Heart left ventricle (tissue), 13 donors: ENCODE results near the gene POMGNT2.

Experiments
- CTCF ChIP-seq, 12 donors: fragments of 200-600 bp; sonication (generic) in 4 of 12; IDR thresholded peaks; one replicate each; pipeline versions ENCODE4 v1.5.0 to v1.8.0; 2018 to 2022; ENCODE audit warnings: antibody characterized with exemption in 12 of 12, mild to moderate bottlenecking in 5 of 12
- POLR2A ChIP-seq, 2 donors: fragments of 450-650 bp; IDR thresholded peaks; one replicate each; pipeline ENCODE4 v1.6.1; 2017; ENCODE audit warnings: antibody characterized with exemption in 2 of 2, mild to moderate bottlenecking in 2 of 2, moderate library complexity in 2 of 2
- donor health status: ischemic (EF 13 %, LVEDD 7.1; RV severe dilation, severe dysfunction).
- donor health status: DM: no; HTN: yes; CAD: no.
- donor health status: DM: no; HTN: no; CAD: no.
- donor health status: ischemic (EF 25% LVEDD 6.9; RV normal size, moderate dysfunction).
- donor health status: ischemic (EF 25% LVEDD 5.7; RV mildly dilated, moderate dysfunction).
- donor health status: ischemic (EF 35%, LVEDD 5.7; RV mildly dilated, moderate dysfunction).
- donor health status: nonischemic (EF 11% LVEDD 7.7; RV severe dilation, severe dysfunction).
- donor health status: DM: yes; HTN: yes; CAD: no.
- donor health status: PGD.
- donor health status: ischemic (EF 29% LVEDD 5.4; RV normal size, mild dysfunction).
- donor health status: nonischemic (EF 23%, LVEDD 6.1; RV moderate dilation, normal function).

GRCh38 chr3:43132870-43133636 is 27.2 kb upstream of the POMGNT2 start:
- TF ChIP-seq POLR2A (IDR thresholded peaks at IDR 0.05) (no peak), CTCF (IDR thresholded peaks at IDR 0.05) (no peak)
